ENCODE measurements around the gene BRI3BP.
"Not testable (repeated sequence)": the region's sequence is repeated elsewhere in the genome, so short reads cannot be mapped to it uniquely, and the experiment has no call there.

The BRI3BP gene

GRCh38 chr12:124975276-124975675 is 18.2 kb upstream of the BRI3BP start:
- DNase-seq, result no peak

GRCh38 chr12:124976999-124977398 is 16.4 kb upstream of the BRI3BP start:
- no peak for DNase-seq

DNA sequence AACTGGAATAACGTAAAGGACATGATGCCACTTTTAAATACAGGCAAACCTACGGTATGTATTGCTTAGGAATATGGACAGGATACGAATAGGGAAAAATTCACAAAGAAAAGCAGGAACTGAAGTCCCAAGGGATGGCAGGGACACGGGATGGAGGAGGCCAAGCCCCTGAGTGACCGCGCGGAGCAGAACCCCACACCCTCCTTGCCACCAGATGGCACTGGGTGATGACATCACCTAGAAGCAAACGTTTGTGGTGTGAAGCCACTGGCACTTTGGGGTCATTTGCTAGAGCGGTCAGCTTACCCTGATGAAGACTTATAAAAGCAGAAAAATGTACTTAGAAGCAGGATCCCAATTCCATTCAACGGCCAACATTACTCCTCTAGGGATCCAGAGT is 13.9 kb upstream of the BRI3BP start:
- DNase-seq, result no peak

- no peak for DNase-seq
Measured at GRCh38 chr12:124980098-124980892, 13.2 kb upstream of the BRI3BP start.

- not testable (repeated sequence) for DNase-seq
Measured at GRCh38 chr12:124986876-124987275, 6.6 kb upstream of the BRI3BP start.

DNA sequence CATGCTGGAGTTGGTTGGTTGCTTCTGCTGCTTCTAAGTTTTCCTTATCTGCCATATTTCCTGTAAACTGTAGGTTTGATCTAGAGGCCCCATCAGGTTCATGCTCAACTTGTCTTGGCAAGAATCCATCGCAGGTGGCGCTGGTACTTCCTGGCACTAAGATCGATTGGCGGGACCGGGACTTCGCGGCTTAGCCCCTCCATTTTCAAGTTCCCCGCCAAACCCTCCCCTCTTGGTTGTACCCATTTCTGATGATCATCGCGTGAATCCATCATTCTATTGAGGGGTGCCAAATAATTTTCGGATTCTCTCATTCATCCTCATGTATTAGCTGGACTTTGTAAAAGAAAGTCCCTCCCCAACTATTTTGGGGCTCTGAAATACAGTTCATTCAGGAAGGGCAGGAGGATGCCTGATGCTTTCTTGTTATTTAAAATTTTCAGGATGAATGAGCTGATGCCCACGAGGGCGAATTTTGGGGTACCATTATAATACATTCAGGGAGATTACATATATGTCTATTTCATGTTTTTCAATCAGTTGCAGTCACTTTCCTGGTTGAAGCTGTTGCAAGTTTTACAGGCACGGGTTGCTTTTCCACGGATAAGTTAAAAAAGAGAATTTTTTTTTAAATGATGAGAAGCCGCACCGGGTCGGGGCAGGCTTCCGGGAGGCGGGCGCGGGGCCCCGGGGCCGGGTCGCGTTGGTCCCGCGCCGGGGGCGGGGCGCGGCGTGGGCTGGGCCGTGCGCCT is 395 bp upstream of the BRI3BP start:
- DNase-seq, result peak; percentile 91

GRCh38 chr12:124994437-124994975 is 1.1 kb downstream of the BRI3BP start:
- DNase-seq, result no peak

DNA sequence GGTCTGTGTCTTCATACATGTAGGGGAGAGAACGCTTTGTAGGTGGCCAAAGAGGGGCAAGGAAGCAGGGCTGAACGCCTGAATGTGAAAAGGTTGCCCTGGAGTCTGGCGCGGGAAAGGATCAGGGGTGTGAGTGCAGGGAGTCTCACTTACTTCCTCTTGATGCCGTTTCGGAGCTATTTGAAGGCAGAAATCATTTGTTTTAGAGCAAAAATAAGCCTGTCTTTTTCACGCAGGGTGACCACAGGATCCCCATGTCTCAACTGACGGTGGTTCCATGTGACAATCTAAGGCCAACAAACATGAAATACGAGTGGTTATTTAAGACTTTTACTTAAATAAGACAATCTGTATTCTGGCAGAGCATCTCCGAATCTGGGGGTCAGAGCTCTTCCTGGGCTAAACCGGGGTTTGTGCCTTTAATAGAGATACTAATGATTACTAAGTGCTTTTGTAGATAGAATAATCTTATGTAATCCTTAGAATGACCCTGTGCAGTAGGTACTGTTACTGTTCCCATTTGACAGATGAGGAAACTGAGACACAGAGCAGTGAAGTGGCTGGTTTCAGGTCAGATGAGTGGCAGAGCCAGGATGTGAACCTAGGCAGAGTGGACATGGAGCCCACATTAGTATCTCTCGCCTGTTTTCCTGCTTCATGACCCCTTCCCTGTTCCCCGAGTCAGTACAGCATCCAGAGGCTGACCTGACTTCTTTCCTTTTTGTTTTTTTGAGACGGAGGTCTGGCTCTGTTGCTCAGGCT is 1.9 kb downstream of the BRI3BP start:
- no peak for DNase-seq

- DNase-seq, result no peak
Measured at GRCh38 chr12:124998705-124999104, 5.3 kb downstream of the BRI3BP start.

GRCh38 chr12:125001636-125002035 is 8.2 kb downstream of the BRI3BP start:
- DNase-seq, result no peak

- DNase-seq, result no peak
Measured at GRCh38 chr12:125003021-125003420, 9.6 kb downstream of the BRI3BP start.

DNA sequence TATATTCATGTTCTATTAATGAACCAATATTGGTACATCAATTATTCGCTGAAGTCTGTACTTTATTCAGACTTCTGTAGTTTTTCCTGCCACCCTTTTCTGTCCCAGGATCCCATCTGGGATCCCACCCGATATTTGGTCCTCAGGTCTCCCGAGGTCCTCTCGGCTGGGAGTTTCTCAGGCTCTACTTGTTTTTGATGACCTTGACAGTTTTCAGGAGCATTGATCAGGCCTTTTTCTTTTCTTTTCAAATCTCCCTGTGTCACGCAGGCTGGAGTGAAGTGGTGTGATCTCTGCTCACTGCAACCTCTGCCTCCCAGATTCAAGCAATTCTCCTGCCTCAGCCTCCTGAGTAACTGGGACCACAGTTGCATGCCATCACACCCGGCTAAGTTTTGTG is 11.2 kb downstream of the BRI3BP start:
- no peak for DNase-seq

DNA sequence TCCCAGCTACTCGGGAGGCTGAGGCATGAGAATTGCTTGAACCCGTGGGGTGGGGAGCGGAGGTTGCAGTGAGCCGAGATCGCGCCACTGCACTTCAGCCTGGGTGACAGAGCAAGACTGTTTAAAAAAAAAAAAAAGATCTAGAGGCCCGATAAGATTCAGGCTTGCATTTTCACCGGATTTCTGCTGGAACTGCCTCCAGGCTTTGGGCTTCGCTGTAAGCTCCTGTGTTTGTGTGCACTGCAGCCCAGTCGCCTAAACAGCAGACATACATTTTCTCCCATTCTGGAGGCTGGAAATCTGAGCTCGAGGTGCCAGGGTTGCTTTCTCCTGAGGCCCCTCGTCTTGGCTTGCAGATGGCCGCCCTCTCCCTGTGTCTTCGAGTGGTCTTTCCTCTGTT is 12.2 kb downstream of the BRI3BP start:
- DNase-seq, result no peak

- no peak for DNase-seq
Measured at GRCh38 chr12:125006365-125006764, 12.9 kb downstream of the BRI3BP start.

DNA sequence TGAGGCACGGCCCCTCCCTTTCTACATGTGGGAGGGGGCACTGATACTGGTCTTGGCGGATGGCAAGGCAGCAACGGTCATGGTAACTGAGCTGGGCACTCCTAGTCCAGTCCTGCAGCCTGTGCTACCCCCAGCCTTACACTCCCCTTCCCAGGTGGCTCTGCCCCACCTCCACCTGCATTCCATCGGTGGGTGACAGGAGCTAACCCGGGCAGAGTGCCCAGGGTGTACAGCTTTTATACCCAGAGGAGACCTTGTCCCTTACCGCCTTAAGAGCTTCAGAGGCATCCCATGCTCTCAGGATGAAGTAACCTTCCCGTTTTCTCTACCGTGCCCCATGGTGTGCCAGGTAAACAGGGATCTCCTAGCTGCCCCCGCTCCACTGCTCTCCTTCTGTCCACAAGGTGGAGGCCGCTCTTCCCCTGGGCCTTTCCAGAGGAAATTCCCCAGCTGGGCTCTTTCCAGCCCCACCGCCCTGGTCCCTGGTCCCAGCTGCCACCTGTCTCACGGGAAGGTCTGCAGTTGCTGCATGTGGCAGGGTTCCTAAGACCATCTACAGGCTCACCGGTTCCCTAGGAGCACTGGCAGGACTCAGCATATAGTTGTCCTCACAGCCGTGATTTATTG is 20.5 kb downstream of the BRI3BP start:
- DNase-seq, result no peak

GRCh38 chr12:125014526-125014925 is 21.1 kb downstream of the BRI3BP start:
- DNase-seq, result no peak

- no peak for DNase-seq
Measured at GRCh38 chr12:125015680-125016310, 22.4 kb downstream of the BRI3BP start.

DNA sequence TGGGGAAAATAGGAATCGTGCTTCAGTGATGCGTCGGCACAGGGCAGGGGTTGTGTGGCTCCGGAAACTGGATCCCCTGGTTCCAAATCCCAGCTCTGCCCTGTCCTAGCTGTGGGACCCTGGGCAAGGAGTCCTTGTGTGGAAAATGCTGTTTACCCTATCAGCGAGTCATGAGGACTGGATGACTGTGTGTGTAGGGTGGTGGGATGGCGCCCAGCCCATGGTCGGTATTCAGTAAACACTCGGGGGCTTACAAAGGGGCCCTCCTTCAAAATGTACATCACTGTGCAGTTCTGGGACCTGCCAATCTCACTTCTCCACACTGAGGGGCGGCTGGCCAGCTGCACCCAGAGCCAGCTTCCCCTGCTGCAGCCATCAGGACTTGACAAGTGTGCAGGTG is 24.4 kb downstream of the BRI3BP start:
- DNase-seq, result no peak

DNA sequence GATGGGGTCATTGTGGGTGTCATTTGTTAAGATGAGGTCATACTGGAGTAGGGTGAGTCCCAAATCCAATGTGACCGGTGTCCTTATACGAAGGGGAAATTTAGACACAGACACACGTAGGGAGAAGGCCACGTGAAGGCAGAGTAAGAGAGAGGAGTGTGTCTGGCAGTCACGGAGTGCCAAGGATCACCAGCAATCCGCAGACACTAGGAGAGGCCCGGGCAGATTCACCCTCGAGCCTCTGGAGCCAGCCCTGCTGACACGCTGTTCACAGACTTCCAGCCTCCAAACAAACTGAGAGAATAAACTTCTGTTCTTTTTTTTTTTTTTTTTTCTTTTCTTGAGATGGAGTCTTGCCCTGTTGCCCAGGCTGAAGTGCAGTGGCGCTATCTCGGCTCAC is 24.9 kb downstream of the BRI3BP start:
- DNase-seq, result no peak

DNA sequence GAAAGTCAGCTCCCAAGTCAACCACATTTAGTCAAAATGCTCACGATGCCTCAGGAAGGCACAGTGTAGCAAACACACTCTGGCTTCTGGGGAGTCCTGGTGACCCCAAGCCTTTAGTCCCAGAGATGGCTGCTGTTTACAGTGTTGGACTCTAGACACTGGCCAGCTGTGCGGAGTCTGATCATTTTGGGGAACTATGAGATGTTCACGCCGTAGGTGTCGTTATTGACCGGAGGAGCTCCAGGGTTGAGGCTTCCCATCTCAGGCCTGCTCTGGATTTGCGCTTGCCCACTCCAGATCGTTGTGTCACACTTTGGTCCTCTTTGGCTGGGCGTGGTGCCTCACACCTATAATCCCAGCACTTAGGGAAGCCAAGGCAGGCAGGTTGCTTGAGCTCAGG is 27.7 kb downstream of the BRI3BP start:
- DNase-seq, result no peak

- DNase-seq, result no peak
Measured at GRCh38 chr12:125021771-125022170, 28.3 kb downstream of the BRI3BP start.

- DNase-seq, result no peak
Measured at GRCh38 chr12:125023065-125023464, 29.6 kb downstream of the BRI3BP start.
